Mesothelial cell of epicardium (in vitro differentiated cells): ENCODE data around the gene RNF213. TPM values are rescaled to one million over a fixed set of nuclear protein-coding genes. Genes with fewer than 3 reads are reported as not detected.

Experiments
- DNase-seq, 2 experiments: peaks; one replicate each; pipeline ENCODE4 v3.0.0; 2021; ENCODE audit warnings: low spot score in 2 of 2; ENCODE audit not compliant: unreplicated experiment in 2 of 2
- H3K27ac Mint-ChIP-seq: 2 replicates; pipeline ENCODE4 v1.8.0; 2021; ENCODE audit warnings: mixed read lengths
- H3K27me3 Mint-ChIP-seq: 2 replicates; pipeline ENCODE4 v1.8.0; 2021; ENCODE audit warnings: low read depth, mixed read lengths
- H3K36me3 Mint-ChIP-seq: 2 replicates; pipeline ENCODE4 v1.8.0; 2021; ENCODE audit warnings: mixed read lengths
- H3K4me1 Mint-ChIP-seq: 2 replicates; pipeline ENCODE4 v1.8.0; 2021; ENCODE audit warnings: mixed read lengths
- H3K4me3 Mint-ChIP-seq: 2 replicates; pipeline ENCODE4 v1.8.0; 2021; ENCODE audit warnings: mild to moderate bottlenecking, moderate library complexity, mixed read lengths
- H3K9me3 Mint-ChIP-seq: 2 replicates; pipeline ENCODE4 v1.8.0; 2021; ENCODE audit warnings: mixed read lengths
- total RNA-seq: library from RNA; stranded (reverse); gene quantifications from 3 replicates; pipeline ENCODE4 v1.2.1, GENCODE V29; 2021
- TF ChIP-seq, protein P1 (sequence below): fragments of 200-600 bp; sonication (generic); IDR thresholded peaks from one replicate; pipeline ENCODE4 v1.5.0; 2021; ENCODE audit warnings: antibody characterized with exemption; ENCODE audit not compliant: unreplicated experiment

RNF213 gene
- total RNA-seq, 1 donor from 2014 or later: 76.7 TPM

DNA sequence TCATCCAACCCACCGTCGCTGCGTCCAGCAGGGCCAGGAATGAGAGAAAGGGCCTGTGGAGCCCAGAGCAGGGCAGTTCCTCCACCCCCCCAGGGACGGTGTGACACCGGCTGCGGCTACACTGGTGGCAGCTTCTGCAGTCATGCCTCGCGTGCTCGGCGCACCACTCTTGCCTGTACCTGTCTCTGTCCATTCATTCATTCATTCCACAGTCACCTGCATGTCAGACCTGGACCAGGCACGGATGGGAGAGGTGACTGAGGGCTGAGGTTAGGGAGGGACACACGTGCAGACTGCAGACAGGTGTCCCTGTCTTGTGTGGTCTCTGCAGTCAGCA is 181.6 kb downstream of the RNF213 start:
- H3K9me3 Mint-ChIP-seq: no peaks in the 10 kb centered on the region
- TF ChIP-seq, protein P1, sequence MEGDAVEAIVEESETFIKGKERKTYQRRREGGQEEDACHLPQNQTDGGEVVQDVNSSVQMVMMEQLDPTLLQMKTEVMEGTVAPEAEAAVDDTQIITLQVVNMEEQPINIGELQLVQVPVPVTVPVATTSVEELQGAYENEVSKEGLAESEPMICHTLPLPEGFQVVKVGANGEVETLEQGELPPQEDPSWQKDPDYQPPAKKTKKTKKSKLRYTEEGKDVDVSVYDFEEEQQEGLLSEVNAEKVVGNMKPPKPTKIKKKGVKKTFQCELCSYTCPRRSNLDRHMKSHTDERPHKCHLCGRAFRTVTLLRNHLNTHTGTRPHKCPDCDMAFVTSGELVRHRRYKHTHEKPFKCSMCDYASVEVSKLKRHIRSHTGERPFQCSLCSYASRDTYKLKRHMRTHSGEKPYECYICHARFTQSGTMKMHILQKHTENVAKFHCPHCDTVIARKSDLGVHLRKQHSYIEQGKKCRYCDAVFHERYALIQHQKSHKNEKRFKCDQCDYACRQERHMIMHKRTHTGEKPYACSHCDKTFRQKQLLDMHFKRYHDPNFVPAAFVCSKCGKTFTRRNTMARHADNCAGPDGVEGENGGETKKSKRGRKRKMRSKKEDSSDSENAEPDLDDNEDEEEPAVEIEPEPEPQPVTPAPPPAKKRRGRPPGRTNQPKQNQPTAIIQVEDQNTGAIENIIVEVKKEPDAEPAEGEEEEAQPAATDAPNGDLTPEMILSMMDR: no peak
- DNase-seq: no peak
- H3K4me1 Mint-ChIP-seq: no peaks in the 10 kb centered on the region
- no peak overlapping the region for H3K4me3 Mint-ChIP-seq
- H3K36me3 Mint-ChIP-seq: no peaks in the 10 kb centered on the region
- no peak overlapping the region for H3K27ac Mint-ChIP-seq
- H3K27me3 Mint-ChIP-seq: peaks cover 34% of the 10 kb centered on the region

DNA sequence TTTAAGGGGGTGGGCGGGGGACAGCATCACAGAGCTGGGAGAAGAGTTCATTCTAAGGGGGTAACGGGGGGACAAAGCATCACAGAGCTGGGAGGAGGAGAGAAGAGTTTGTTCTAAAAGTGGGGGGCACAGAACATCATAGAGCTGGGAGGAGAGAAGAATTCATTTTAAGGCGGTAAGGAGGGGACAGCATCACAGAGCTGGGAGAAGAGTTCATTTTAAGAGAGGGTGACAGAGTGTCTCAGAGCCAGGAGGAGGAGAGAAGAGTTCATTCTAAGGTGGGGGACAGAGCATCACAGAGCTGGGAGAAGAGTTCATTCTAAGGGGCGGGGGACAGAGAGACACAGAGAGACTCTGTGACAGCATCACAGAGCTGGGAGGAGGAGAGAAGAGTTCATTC is 182.1 kb downstream of the RNF213 start:
- H3K27ac Mint-ChIP-seq: no peak overlapping the region
- H3K27me3 Mint-ChIP-seq: peaks cover 34% of the 10 kb centered on the region
- H3K4me1 Mint-ChIP-seq: no peaks in the 10 kb centered on the region
- no peak overlapping the region for H3K4me3 Mint-ChIP-seq
- TF ChIP-seq, protein P1: no peak
- no peak for DNase-seq
- no peaks in the 10 kb centered on the region for H3K36me3 Mint-ChIP-seq
- no peaks in the 10 kb centered on the region for H3K9me3 Mint-ChIP-seq

DNA sequence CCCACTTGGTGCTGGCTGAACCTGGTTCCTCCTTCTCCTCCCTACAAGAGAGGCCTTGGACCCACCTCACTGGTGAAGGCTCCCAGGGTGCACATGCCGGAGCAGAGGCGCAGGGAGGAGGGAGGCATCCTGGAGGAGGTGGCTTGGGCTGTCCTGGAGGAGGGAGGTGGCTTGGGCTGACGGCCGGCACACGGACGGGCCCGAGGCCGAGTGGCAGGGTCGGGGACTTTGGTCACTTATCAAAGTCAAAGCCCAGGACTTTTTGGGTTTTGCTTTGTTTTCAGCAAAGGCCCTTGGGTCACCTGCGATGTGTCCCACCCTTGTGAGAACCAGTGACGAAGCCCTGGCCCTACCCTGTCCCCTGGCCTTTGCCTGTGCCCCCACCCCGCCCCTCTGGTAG is 182.8 kb downstream of the RNF213 start:
- TF ChIP-seq, protein P1: no peak
- Mint-ChIP-seq H3K27me3 (peaks cover 35% of the 10 kb centered on the region), H3K27ac (no peak overlapping the region), H3K9me3 (no peaks in the 10 kb centered on the region), H3K4me3 (no peak overlapping the region), H3K4me1 (no peaks in the 10 kb centered on the region), H3K36me3 (no peaks in the 10 kb centered on the region)
- DNase-seq: no peak

DNA sequence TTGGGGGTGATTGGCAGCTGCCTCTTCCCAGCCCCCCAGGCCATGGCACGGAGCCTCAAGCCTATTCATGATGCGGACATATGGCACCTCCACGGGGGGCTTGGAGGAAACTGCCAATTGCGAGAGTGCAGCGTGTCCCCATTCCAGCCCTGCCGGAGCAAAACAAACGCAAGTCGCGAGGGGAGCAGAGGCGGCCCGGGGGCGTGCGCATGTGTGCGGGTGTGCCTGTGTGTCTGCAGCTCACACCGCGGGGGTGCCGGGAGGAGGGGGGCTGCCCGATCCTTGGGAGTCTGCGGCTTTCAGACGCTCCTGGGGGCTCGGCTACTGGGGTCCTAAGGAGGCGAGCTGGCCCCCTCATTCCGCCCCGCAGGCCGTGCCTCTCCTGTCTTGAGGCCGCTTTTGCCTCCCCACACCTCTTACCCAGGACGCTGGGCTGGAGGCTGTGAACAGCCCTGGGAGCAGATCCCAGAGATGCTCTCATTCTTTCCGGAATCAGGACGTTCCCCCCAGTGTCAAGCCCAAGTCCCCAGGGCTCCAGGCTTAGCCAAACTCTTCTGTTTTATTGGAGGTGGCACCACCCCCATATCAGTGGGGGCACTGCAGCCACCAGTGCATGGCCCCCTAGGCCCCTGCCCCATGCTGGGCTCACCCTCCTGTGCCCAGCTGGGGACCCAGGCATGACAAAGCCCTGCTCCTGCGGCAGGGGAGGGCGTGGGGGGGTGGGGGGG is 183.4 kb downstream of the RNF213 start:
- no peak overlapping the region for H3K27ac Mint-ChIP-seq
- no peak overlapping the region for H3K4me3 Mint-ChIP-seq
- H3K9me3 Mint-ChIP-seq: no peaks in the 10 kb centered on the region
- no peaks in the 10 kb centered on the region for H3K36me3 Mint-ChIP-seq
- no peak for DNase-seq
- peaks cover 37% of the 10 kb centered on the region for H3K27me3 Mint-ChIP-seq
- TF ChIP-seq, protein P1: no peak
- no peaks in the 10 kb centered on the region for H3K4me1 Mint-ChIP-seq

DNA sequence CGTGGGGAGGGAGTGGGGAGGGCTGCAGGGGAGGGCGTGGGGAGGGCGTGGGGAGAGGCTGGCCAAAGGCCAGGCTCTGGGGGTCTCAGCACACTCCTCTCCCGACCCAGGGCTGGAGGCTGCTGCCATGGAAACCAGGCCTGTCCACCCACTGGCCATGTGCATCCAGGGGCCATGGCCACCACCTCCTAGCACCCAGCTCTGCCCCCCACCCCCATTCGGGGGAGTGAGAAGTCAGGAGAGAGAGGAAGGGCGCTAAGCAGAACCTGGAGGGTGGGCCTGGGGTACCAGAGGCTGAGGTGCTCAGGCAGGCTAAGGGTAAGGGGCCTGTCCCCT is 184.0 kb downstream of the RNF213 start:
- Mint-ChIP-seq H3K4me3 (no peak overlapping the region), H3K36me3 (no peaks in the 10 kb centered on the region), H3K4me1 (no peaks in the 10 kb centered on the region), H3K9me3 (no peaks in the 10 kb centered on the region), H3K27ac (no peak overlapping the region), H3K27me3 (peaks cover 37% of the 10 kb centered on the region)
- DNase-seq: no peak
- TF ChIP-seq, protein P1: no peak
